Activated CD4-positive, alpha-beta memory T cell treated with anti-CD3 and anti-CD28 coated beads for 36 hours (primary cell): ENCODE results near the gene RAB6A. TPM values are rescaled to one million over a fixed set of nuclear protein-coding genes. Genes with fewer than 3 reads are reported as not detected.

Source experiments
- CTCF ChIA-PET: fragments of 350-600 bp; sonication (Branson Sonifier 250); formaldehyde crosslinking; loops from one replicate; lab custom pipeline; 2021; ENCODE audit warnings: antibody characterized with exemption, inconsistent platforms; lab: Charles Lee
- POLR2A ChIA-PET: fragments of 350-600 bp; sonication (Branson Sonifier 250); formaldehyde crosslinking; loops from one replicate; lab custom pipeline; 2021; ENCODE audit warnings: antibody characterized with exemption; lab: Charles Lee
- DNase-seq: peaks from one replicate; pipeline ENCODE4 v3.0.0-alpha.2; 2020
- H3K27ac Mint-ChIP-seq: one replicate; pipeline ENCODE4 v1.8.0; 2021; ENCODE audit warnings: mixed read lengths
- H3K27me3 Mint-ChIP-seq: one replicate; pipeline ENCODE4 v1.8.0; 2021; ENCODE audit warnings: mixed read lengths
- H3K36me3 Mint-ChIP-seq: one replicate; pipeline ENCODE4 v1.8.0; 2021; ENCODE audit warnings: mixed read lengths
- H3K4me1 Mint-ChIP-seq: one replicate; pipeline ENCODE4 v1.8.0; 2021; ENCODE audit warnings: low read depth, mixed read lengths
- H3K4me3 Mint-ChIP-seq: one replicate; pipeline ENCODE4 v1.8.0; 2021; ENCODE audit warnings: mild to moderate bottlenecking, mixed read lengths
- H3K9me3 Mint-ChIP-seq: one replicate; pipeline ENCODE4 v1.8.0; 2021; ENCODE audit warnings: mixed read lengths
- intact Hi-C: fragments of 100-400 bp; cut with micrococcal nuclease; formaldehyde crosslinking; loops from one replicate; pipeline ENCODE4 v1.15.1; 2023
- total RNA-seq, 2 experiments: library from RNA; stranded (reverse); gene quantifications; one replicate each; pipeline ENCODE4 v1.2.3, GENCODE V29; 2021

Gene RAB6A
- total RNA-seq, 2 experiments from 2014 or later, result 66.0 to 71.0 TPM

GRCh38 chr11:73650400-73650799, 110.5 kb downstream of the RAB6A start:
- Mint-ChIP-seq H3K27ac (no peak overlapping the region), H3K9me3 (no peaks in the 10 kb centered on the region), H3K4me1 (peaks cover 7% of the 10 kb centered on the region), H3K4me3 (no peak overlapping the region), H3K36me3 (no peaks in the 10 kb centered on the region), H3K27me3 (no peaks in the 10 kb centered on the region)
- ChIA-PET CTCF (interaction anchor here (2.5 to 5.1 kb wide), 2 partner anchors 10 to 24 kb away, joined by 11 to 28 read pairs; no protein-coding TSS in a partner anchor), POLR2A (no interaction called here)
- DNase-seq, result no peak
- intact Hi-C loops, result no loop called here

GRCh38 chr11:73649206-73649605, 111.7 kb downstream of the RAB6A start:
- H3K4me1 Mint-ChIP-seq, result peaks cover 7% of the 10 kb centered on the region
- no peak overlapping the region for H3K4me3 Mint-ChIP-seq
- H3K36me3 Mint-ChIP-seq, result no peaks in the 10 kb centered on the region
- no peaks in the 10 kb centered on the region for H3K27me3 Mint-ChIP-seq
- ChIA-PET POLR2A (no interaction called here), CTCF (interaction anchor here (2.5 to 5.1 kb wide), 2 partner anchors 11 to 23 kb away, joined by 11 to 28 read pairs; no protein-coding TSS in a partner anchor)
- H3K9me3 Mint-ChIP-seq, result no peaks in the 10 kb centered on the region
- no peak overlapping the region for H3K27ac Mint-ChIP-seq
- intact Hi-C loops, result no loop called here
- no peak for DNase-seq

DNA sequence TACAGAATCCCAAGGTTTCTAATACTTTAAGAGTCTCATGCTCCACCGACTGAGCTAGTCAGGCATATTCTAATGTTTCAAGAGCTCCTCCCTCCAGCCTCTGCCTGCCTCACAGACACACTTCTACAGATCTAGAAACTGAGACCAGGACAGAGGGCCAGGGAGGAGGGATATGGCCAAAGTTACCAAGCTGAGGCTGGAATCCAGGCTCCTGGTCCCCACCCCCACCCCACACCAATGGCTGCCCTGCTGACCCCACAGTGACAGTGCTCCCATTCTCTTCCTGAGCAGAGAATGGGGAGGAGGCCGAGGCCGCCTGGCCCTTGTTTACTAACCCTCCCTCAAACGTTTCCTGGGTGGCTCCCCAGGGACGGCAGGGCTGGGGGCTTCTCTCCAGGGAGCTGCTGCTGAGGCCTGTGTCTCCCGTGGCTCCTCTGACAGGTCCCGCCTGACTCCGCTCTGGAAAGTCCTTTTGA, 112.3 kb downstream of the RAB6A start:
- H3K4me1 Mint-ChIP-seq, result peaks cover 7% of the 10 kb centered on the region
- ChIA-PET POLR2A (no interaction called here), CTCF (interaction anchor here (1.8 to 5.1 kb wide), 3 partner anchors 11 to 299 kb away, joined by 6 to 28 read pairs (median 11); no protein-coding TSS in a partner anchor)
- no peak for DNase-seq
- intact Hi-C loops, result no loop called here
- no peaks in the 10 kb centered on the region for H3K9me3 Mint-ChIP-seq
- H3K36me3 Mint-ChIP-seq, result no peaks in the 10 kb centered on the region
- H3K27me3 Mint-ChIP-seq, result no peaks in the 10 kb centered on the region
- no peak overlapping the region for H3K27ac Mint-ChIP-seq
- no peak overlapping the region for H3K4me3 Mint-ChIP-seq

- POLR2A ChIA-PET, result no interaction called here
Measured at GRCh38 chr11:73648121-73648520, 112.8 kb downstream of the RAB6A start.

GRCh38 chr11:73647459-73648100, 113.3 kb downstream of the RAB6A start:
- H3K4me3 Mint-ChIP-seq, result peak overlapping the region; percentile 79
- no peaks in the 10 kb centered on the region for H3K27me3 Mint-ChIP-seq
- ChIA-PET POLR2A (no interaction called here), CTCF (interaction anchor here (1.2 to 5.1 kb wide), 5 partner anchors 12 to 298 kb away, joined by 5 to 28 read pairs (median 11); no protein-coding TSS in a partner anchor)
- H3K4me1 Mint-ChIP-seq, result peaks cover 7% of the 10 kb centered on the region
- H3K9me3 Mint-ChIP-seq, result no peaks in the 10 kb centered on the region
- H3K27ac Mint-ChIP-seq, result peak overlapping the region; percentile 23
- H3K36me3 Mint-ChIP-seq, result no peaks in the 10 kb centered on the region
- peak; percentile 95 for DNase-seq
- intact Hi-C loops, result loop anchor here (1.0 kb wide), 1 partner anchor 49 kb away; the partner anchor contains the start of gene FAM168A

More at GRCh38 chr11:73648121-73648520, 112.8 kb downstream of the RAB6A start:
- Mint-ChIP-seq H3K36me3 (no peaks in the 10 kb centered on the region), H3K27ac (no peak overlapping the region), H3K4me1 (peaks cover 7% of the 10 kb centered on the region), H3K27me3 (no peaks in the 10 kb centered on the region), H3K4me3 (peak overlapping the region; percentile 79), H3K9me3 (no peaks in the 10 kb centered on the region)
- CTCF ChIA-PET, result interaction anchor here (1.2 to 5.1 kb wide), 4 partner anchors 12 to 298 kb away, joined by 5 to 28 read pairs (median 8); no protein-coding TSS in a partner anchor
- DNase-seq, result no peak
- intact Hi-C loops, result no loop called here

DNA sequence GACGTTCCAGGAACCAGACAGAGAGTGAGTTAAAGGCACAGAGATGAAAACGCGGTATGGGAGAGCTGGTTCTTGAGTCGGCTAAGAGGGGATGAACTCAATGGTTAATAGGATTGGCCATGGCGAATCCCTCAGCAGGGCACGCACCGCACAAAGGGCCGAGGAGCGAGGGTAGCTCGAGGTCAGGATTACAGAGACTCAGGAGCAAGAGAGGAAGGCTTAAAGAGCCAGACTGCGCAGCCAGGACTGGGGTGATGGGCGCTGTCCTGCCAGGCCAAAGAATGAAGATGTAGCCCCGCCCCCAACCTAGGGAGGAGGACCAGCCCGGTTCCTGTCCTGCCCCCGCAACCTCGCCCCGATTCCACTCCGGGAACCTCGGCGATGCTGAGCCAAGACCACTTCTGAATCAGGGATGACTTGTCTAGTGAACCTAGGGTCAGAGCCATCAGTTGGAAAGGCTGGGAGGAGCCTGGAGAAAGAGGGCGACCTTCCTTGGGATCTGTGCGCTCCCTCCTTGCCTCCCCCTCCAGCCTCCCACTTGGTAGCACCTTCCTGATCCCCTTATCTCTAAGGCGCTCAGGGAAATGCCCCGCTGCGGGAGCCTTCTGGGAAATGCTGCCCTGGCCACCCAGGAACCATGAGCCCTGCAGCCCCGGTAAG, 114.8 kb downstream of the RAB6A start, which contains the start of gene PLEKHB1:
TSS of gene PLEKHB1 (plus strand) at position 610 of the 660 bp plus-strand sequence. CDS start at position 638, 28 bp downstream.
- DNase-seq, result no peak
- CTCF ChIA-PET, result interaction anchor here (2.4 to 5.1 kb wide), 2 partner anchors 14 to 20 kb away, joined by 14 to 28 read pairs; no protein-coding TSS in a partner anchor
- Mint-ChIP-seq H3K27ac (no peak within 1 kb of the TSS), H3K4me3 (peak within 1 kb of the TSS; percentile 79), H3K9me3 (no peaks in the 10 kb centered on the region), H3K4me1 (peaks cover 7% of the 10 kb centered on the region), H3K36me3 (no peaks in the 10 kb centered on the region), H3K27me3 (no peaks in the 10 kb centered on the region)
- POLR2A ChIA-PET, result interaction anchor here (1.1 kb wide), 1 partner anchor 142 kb away, joined by 3 read pairs; no protein-coding TSS in a partner anchor
- intact Hi-C loops, result no loop called here

DNA sequence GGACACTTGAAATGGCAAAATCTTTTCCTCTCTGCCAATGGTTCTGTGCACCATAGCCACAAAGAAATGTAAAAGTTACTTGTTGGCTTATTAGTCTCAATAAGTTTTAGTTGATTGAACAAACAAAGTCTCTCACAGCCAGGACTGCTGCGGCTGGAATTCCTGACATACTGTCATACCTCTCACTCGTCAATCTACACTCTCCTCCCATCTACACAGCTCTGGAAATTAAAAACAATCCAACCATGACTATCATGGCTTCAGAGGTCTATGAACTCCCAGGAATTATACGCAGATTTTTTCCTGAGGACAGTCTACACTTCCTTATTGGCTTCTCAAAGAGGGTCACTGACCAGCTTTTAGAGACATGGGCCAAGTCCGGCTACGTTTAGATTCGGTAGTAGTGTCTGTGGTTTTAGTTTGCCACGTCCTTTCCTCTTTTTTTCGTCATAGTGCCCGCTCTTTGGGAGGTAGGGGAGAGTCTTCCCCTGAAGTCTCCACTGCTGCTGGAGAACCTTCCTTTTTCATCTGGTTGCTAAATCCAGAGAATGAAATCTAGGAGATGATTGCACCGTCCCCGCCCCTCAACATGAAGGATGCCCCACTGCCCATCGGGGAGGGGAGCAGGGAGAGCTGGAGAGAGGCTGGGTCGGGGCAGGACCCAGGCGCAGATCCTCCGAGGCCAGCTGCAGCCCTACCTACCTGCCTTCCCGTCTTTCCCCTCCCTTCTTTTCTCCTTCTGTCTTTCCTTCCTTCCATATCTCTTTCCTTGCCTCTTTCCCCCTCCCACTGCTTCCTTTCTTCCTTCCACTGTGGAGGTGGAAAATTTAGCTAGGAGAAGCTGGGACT, 115.5 kb downstream of the RAB6A start:
- DNase-seq, result no peak
- H3K4me3 Mint-ChIP-seq, result no peak overlapping the region
- no peak overlapping the region for H3K27ac Mint-ChIP-seq
- H3K36me3 Mint-ChIP-seq, result no peaks in the 10 kb centered on the region
- CTCF ChIA-PET, result interaction anchor here (1.3 to 5.1 kb wide), 3 partner anchors 15 to 19 kb away, joined by 4 to 28 read pairs (median 14); no protein-coding TSS in a partner anchor
- intact Hi-C loops, result no loop called here
- H3K27me3 Mint-ChIP-seq, result no peaks in the 10 kb centered on the region
- no peaks in the 10 kb centered on the region for H3K9me3 Mint-ChIP-seq
- peaks cover 11% of the 10 kb centered on the region for H3K4me1 Mint-ChIP-seq
- POLR2A ChIA-PET, result interaction anchor here (1.1 kb wide), 1 partner anchor 143 kb away, joined by 3 read pairs; no protein-coding TSS in a partner anchor

DNA sequence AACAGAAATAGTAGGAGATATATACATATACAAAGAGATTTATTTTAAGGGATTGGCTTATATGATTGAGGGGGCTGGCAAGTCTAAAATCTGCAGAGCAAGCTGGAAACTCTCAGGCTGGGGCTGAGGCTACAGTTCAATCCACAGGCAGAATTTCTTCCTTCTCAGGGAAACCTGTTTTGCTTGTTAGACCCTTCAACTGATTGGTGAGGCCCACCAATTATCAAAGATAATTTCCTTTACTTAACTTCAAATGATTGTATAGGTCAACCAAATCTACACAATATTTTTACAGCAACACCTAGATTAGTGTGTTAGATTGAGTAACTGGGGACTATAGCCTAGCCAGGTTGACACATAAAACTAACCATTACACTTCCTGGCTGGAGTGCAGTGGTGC, 119.2 kb downstream of the RAB6A start:
- no peaks in the 10 kb centered on the region for H3K27me3 Mint-ChIP-seq
- CTCF ChIA-PET, result interaction anchor here (0.7 to 1.8 kb wide), 2 partner anchors 16 to 19 kb away, joined by 4 to 8 read pairs; no protein-coding TSS in a partner anchor
- no peaks in the 10 kb centered on the region for H3K36me3 Mint-ChIP-seq
- H3K4me1 Mint-ChIP-seq, result peaks cover 6% of the 10 kb centered on the region
- no peak overlapping the region for H3K4me3 Mint-ChIP-seq
- no peaks in the 10 kb centered on the region for H3K9me3 Mint-ChIP-seq
- DNase-seq, result no peak
- POLR2A ChIA-PET, result no interaction called here
- intact Hi-C loops, result no loop called here
- no peak overlapping the region for H3K27ac Mint-ChIP-seq

DNA sequence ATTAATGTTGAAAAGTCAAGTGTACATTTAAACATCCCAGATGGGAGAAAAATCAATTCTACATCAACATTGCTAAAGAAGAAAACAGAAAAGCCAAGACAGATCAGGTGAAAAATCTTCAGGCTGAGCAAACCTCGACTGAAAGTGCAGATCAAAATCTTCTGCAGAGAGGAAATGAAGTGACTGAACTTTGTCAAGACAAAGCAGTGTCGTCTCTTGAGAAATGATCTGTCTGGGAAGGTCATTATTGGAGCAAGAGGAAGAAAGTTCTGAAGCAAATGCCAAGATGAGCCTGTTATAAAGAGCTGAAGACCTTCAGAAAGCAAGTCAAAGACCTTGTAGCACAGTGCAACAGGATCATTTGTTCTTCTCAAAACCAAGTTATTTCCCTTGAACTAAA, 120.3 kb downstream of the RAB6A start:
- ChIA-PET CTCF (interaction anchor here (1.8 to 2.0 kb wide), 2 partner anchors 15 to 20 kb away, joined by 7 to 8 read pairs; no protein-coding TSS in a partner anchor), POLR2A (interaction anchor here (1.2 kb wide), 1 partner anchor 177 kb away, joined by 4 read pairs; no protein-coding TSS in a partner anchor)
- intact Hi-C loops, result no loop called here
- Mint-ChIP-seq H3K27me3 (no peaks in the 10 kb centered on the region), H3K4me1 (peaks cover 6% of the 10 kb centered on the region), H3K27ac (no peak overlapping the region), H3K36me3 (no peaks in the 10 kb centered on the region), H3K9me3 (no peaks in the 10 kb centered on the region), H3K4me3 (no peak overlapping the region)
- DNase-seq, result no peak

DNA sequence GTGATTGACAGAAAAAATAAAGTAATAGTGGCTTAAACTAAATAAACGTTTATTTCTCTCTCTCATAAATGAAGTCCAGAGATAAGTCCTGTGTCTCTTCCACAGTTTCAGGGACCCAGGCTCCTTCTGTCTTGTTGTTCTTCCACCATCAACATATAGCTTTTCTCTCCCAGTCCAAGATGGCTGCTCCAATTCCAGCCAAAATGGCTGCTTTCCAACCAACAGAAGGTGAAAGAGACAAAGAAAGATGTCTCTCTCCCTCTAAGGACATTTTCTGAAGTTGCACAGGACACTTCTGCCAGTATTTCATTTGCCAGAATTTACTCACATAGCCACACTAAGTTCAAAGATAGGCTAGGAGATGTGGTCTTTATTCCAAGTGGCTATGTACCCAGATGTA, 123.9 kb downstream of the RAB6A start:
- H3K9me3 Mint-ChIP-seq, result no peaks in the 10 kb centered on the region
- DNase-seq, result no peak
- ChIA-PET CTCF (interaction anchor here (0.7 to 2.2 kb wide), 4 partner anchors 11 to 700 kb away, joined by 4 to 13 read pairs (median 6); no protein-coding TSS in a partner anchor), POLR2A (no interaction called here)
- intact Hi-C loops, result no loop called here
- H3K4me1 Mint-ChIP-seq, result peaks cover 12% of the 10 kb centered on the region
- H3K4me3 Mint-ChIP-seq, result no peak overlapping the region
- H3K27ac Mint-ChIP-seq, result no peak overlapping the region
- no peaks in the 10 kb centered on the region for H3K27me3 Mint-ChIP-seq
- no peaks in the 10 kb centered on the region for H3K36me3 Mint-ChIP-seq

DNA sequence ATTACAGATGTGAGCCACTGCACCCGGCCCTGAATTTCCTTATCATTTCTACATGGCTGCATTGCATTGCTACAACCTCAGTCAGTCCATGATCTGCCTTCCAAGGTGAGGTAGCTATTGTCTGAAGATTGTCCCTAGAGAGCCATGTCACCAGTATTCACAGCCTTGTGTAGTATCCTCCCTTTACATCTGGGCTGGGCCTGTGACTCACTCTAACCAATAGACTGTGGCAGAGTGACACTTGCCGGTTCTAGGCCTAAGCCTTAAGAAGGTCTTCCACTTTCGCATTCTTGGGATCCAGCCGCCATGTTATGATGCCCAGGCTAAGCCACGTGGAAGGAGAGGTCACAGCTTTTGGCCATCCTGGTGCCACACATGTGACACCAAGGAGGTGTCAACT, 124.6 kb downstream of the RAB6A start:
- no peak overlapping the region for H3K27ac Mint-ChIP-seq
- ChIA-PET POLR2A (no interaction called here), CTCF (interaction anchor here (2.1 to 2.2 kb wide), 2 partner anchors 11 to 24 kb away, joined by 6 to 13 read pairs; no protein-coding TSS in a partner anchor)
- H3K4me1 Mint-ChIP-seq, result peaks cover 12% of the 10 kb centered on the region
- no peaks in the 10 kb centered on the region for H3K36me3 Mint-ChIP-seq
- DNase-seq, result no peak
- intact Hi-C loops, result no loop called here
- no peak overlapping the region for H3K4me3 Mint-ChIP-seq
- no peaks in the 10 kb centered on the region for H3K27me3 Mint-ChIP-seq
- H3K9me3 Mint-ChIP-seq, result no peaks in the 10 kb centered on the region
